Osteoblast (primary cell): ENCODE data around the gene SVEP1. TPM values are rescaled to one million over a fixed set of nuclear protein-coding genes. Genes with fewer than 3 reads are reported as not detected.

ENCODE experiments used
- DNase-seq: peaks from one replicate; pipeline ENCODE4 v3.0.0; 2011; ENCODE audit warnings: low spot score, mixed read lengths; ENCODE audit not compliant: insufficient read length; ENCODE audit errors: missing footprints
- H2AFZ ChIP-seq: 2 replicates; pipeline ENCODE4 v1.6.0; 2011; ENCODE audit warnings: mild to moderate bottlenecking, low read length
- H3K27ac ChIP-seq: 2 replicates; pipeline ENCODE4 v1.5.1; 2011; ENCODE audit warnings: mild to moderate bottlenecking, low read depth, low read length, moderate library complexity
- H3K27me3 ChIP-seq: 2 replicates; pipeline ENCODE4 v1.6.0; 2012; ENCODE audit warnings: mild to moderate bottlenecking, control low read depth, inconsistent platforms, low read length, moderate library complexity; ENCODE audit not compliant: insufficient read depth
- H3K36me3 ChIP-seq: 2 replicates; pipeline ENCODE4 v1.5.1; 2011; ENCODE audit warnings: mild to moderate bottlenecking, low read length, control low read depth, moderate library complexity; ENCODE audit not compliant: insufficient read depth
- H3K4me1 ChIP-seq: 2 replicates; pipeline ENCODE4 v1.5.1; 2011; ENCODE audit warnings: mild to moderate bottlenecking, low read length, control low read depth, moderate library complexity; ENCODE audit not compliant: insufficient read depth
- H3K4me2 ChIP-seq: 2 replicates; pipeline ENCODE4 v1.6.0; 2011; ENCODE audit warnings: mild to moderate bottlenecking, low read length; ENCODE audit not compliant: insufficient read depth
- H3K4me3 ChIP-seq: fragments of 200-600 bp; sonication (generic); 3 replicates; pipeline ENCODE4 v1.5.1; 2012; ENCODE audit warnings: mild to moderate bottlenecking, low read length, inconsistent platforms; ENCODE audit not compliant: insufficient read depth
- H3K79me2 ChIP-seq: 2 replicates; pipeline ENCODE4 v1.6.0; 2012; ENCODE audit warnings: mild to moderate bottlenecking, low read length, control low read depth, inconsistent platforms; ENCODE audit not compliant: insufficient read depth
- H3K9me3 ChIP-seq: 2 replicates; pipeline ENCODE4 v1.5.1; 2011; ENCODE audit warnings: low read depth, low read length, control low read depth
- H4K20me1 ChIP-seq: 2 replicates; pipeline ENCODE4 v1.6.0; 2012; ENCODE audit warnings: mild to moderate bottlenecking, low read length, control low read depth; ENCODE audit not compliant: insufficient read depth
- CTCF ChIP-seq: IDR thresholded peaks from 2 replicates; pipeline ENCODE4 v1.5.1; 2011; ENCODE audit warnings: mild to moderate bottlenecking, low read depth, low read length, moderate library complexity; ENCODE audit errors: extremely low read depth
- total RNA-seq: library from RNA; depleted of rRNA; stranded (reverse); fragments of >200 nt; gene quantifications from 2 replicates; pipeline ENCODE4 v1.2.3, GENCODE V29; 2012

SVEP1 gene
- total RNA-seq, 1 donor, result 37.6 TPM

GRCh38 chr9:110334183-110334582, 245.4 kb downstream of the SVEP1 start:
- H3K9me3 ChIP-seq, result no peaks in the 10 kb centered on the region
- H2AFZ ChIP-seq, result no peak overlapping the region
- H3K4me1 ChIP-seq, result peaks cover 14% of the 10 kb centered on the region
- H3K79me2 ChIP-seq, result no peaks in the 10 kb centered on the region
- no peak overlapping the region for H3K4me2 ChIP-seq
- no peak for DNase-seq
- H4K20me1 ChIP-seq, result no peaks in the 10 kb centered on the region
- H3K27ac ChIP-seq, result no peak overlapping the region
- no peaks in the 10 kb centered on the region for H3K27me3 ChIP-seq
- H3K4me3 ChIP-seq, result no peak overlapping the region
- H3K36me3 ChIP-seq, result no peaks in the 10 kb centered on the region
- no peak for TF ChIP-seq CTCF

- no peaks in the 10 kb centered on the region for H4K20me1 ChIP-seq
- no peak for TF ChIP-seq CTCF
- no peaks in the 10 kb centered on the region for H3K9me3 ChIP-seq
- no peaks in the 10 kb centered on the region for H3K79me2 ChIP-seq
- H3K4me2 ChIP-seq, result no peak overlapping the region
- no peaks in the 10 kb centered on the region for H3K27me3 ChIP-seq
- no peak for DNase-seq
- no peak overlapping the region for H3K27ac ChIP-seq
- no peak overlapping the region for H3K4me3 ChIP-seq
- H3K4me1 ChIP-seq, result peaks cover 6% of the 10 kb centered on the region
- peak overlapping the region; percentile 26 for H2AFZ ChIP-seq
- H3K36me3 ChIP-seq, result no peaks in the 10 kb centered on the region
Observed at GRCh38 chr9:110332766-110333165, 246.8 kb downstream of the SVEP1 start.

- H3K27ac ChIP-seq, result no peak overlapping the region
Observed at GRCh38 chr9:110330484-110331105, 248.9 kb downstream of the SVEP1 start.

More at GRCh38 chr9:110330484-110331105, 248.9 kb downstream of the SVEP1 start:
- no peaks in the 10 kb centered on the region for H3K79me2 ChIP-seq
- H3K4me1 ChIP-seq, result no peaks in the 10 kb centered on the region
- H3K4me3 ChIP-seq, result no peak overlapping the region
- DNase-seq, result no peak
- H3K4me2 ChIP-seq, result no peak overlapping the region
- no peak overlapping the region for H2AFZ ChIP-seq
- no peaks in the 10 kb centered on the region for H4K20me1 ChIP-seq
- H3K36me3 ChIP-seq, result no peaks in the 10 kb centered on the region
- no peak for TF ChIP-seq CTCF
- no peaks in the 10 kb centered on the region for H3K9me3 ChIP-seq
- no peaks in the 10 kb centered on the region for H3K27me3 ChIP-seq
